A549 (cell line): Measurements from ENCODE around the gene SMTN.

Experiments used
- CEBPB ChIP-seq, 2 experiments: fragments of >200 bp in 1 of 2; sonication (Bioruptor Twin) in 1 of 2; formaldehyde crosslinking in 1 of 2; IDR thresholded peaks; 2 replicates each; pipeline ENCODE4 v1.6.1; 2012 to 2016
- CHD2 ChIP-seq: fragments of 150-350 bp; IDR thresholded peaks from 2 replicates; pipeline ENCODE4 v1.6.1; 2014; ENCODE audit warnings: low read length; ENCODE audit not compliant: partially characterized antibody
- EHMT2 ChIP-seq: fragments of 200-600 bp; sonication (generic); IDR thresholded peaks from 2 replicates; pipeline ENCODE4 v1.6.1; 2016; ENCODE audit warnings: antibody characterized with exemption, low read depth, mild to moderate bottlenecking, moderate library complexity
- EP300 ChIP-seq, 2 experiments: fragments of >200 bp; sonication (Bioruptor Twin); formaldehyde crosslinking; IDR thresholded peaks; 2 replicates in 1 of 2; 3 replicates in 1 of 2; pipeline ENCODE4 v1.6.1; 2016 to 2017
- ESRRA ChIP-seq: fragments of 150-350 bp; IDR thresholded peaks from 2 replicates; pipeline ENCODE4 v1.6.1; 2014; ENCODE audit warnings: mild to moderate bottlenecking, low read length, borderline replicate concordance
- FOSL2 ChIP-seq, 2 experiments: fragments of 450-650 bp in 1 of 2; fragments of >200 bp in 1 of 2; sonication (Bioruptor Twin) in 1 of 2; formaldehyde crosslinking; IDR thresholded peaks; 2 replicates each; pipeline versions ENCODE4 v1.5.0 to v1.6.1; 2016 to 2020; ENCODE audit warnings: mild to moderate bottlenecking in 1 of 2, moderate library complexity in 1 of 2
- MYC ChIP-seq: IDR thresholded peaks from 2 replicates; pipeline ENCODE4 v1.6.1; 2012; ENCODE audit warnings: mild to moderate bottlenecking, inconsistent platforms, low read length, improper control_type of control experiment, borderline replicate concordance
- NFE2L2 ChIP-seq: fragments of 150-350 bp; conservative IDR thresholded peaks from 2 replicates; pipeline ENCODE4 v1.6.1; 2014; ENCODE audit warnings: low read length
- POLR2A ChIP-seq: IDR thresholded peaks from 2 replicates; pipeline ENCODE4 v1.6.1; 2012; ENCODE audit warnings: mild to moderate bottlenecking, low read length
- POLR2AphosphoS2 ChIP-seq: conservative IDR thresholded peaks from 2 replicates; pipeline ENCODE4 v1.6.1; 2012; ENCODE audit warnings: low read length, improper control_type of control experiment, inconsistent platforms
- RAD21 ChIP-seq, 2 experiments: fragments of >200 bp in 1 of 2; sonication (Bioruptor Twin) in 1 of 2; formaldehyde crosslinking in 1 of 2; IDR thresholded peaks in 1 of 2; conservative IDR thresholded peaks in 1 of 2; 2 replicates in 1 of 2; 3 replicates in 1 of 2; pipeline ENCODE4 v1.6.1; 2012 to 2018; ENCODE audit warnings: inconsistent platforms in 1 of 2
- SREBF2 ChIP-seq: fragments of 450-650 bp; IDR thresholded peaks from 2 replicates; pipeline ENCODE4 v1.6.1; 2014; ENCODE audit warnings: mild to moderate bottlenecking, moderate library complexity
- TF ChIP-seq, protein P1 (sequence below): fragments of >200 bp; sonication (Bioruptor Twin); formaldehyde crosslinking; IDR thresholded peaks from 3 replicates; pipeline ENCODE4 v1.5.1; 2016

DNA sequence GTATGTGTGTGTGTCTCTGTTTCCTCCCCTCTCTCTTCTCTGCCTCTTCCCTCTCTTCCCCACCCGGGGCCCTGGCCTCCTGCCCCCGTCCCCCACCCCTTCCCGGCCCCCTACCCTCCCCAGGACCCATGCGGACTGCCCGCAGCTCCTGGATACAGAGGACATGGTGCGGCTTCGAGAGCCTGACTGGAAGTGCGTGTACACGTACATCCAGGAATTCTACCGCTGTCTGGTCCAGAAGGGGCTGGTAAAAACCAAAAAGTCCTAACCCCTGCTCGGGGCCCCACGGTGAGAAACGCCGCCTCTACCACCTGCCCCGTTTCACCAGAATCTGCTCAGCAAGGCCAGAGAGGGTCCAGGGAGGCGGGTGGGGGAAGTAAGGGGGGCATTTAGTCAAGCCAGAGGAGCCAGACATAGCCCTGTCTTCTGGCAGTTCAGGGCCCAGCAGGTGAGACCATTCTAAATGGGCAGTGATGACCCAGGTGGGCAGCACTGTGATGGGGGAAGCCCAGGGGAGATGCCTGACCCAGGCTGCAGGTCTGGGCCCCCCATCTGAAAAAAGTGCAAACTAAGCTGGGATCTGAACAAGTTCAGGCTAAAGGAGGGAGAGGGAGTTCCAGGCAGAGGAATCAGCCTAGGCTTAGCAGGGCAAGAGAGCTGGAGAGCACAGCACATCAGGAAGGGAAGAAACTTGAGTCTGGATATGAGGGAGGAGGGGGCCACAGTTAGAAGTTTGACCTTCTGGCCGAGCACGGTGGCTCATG lies 19.8 kb downstream of the SMTN start:
- TF ChIP-seq, protein P1, sequence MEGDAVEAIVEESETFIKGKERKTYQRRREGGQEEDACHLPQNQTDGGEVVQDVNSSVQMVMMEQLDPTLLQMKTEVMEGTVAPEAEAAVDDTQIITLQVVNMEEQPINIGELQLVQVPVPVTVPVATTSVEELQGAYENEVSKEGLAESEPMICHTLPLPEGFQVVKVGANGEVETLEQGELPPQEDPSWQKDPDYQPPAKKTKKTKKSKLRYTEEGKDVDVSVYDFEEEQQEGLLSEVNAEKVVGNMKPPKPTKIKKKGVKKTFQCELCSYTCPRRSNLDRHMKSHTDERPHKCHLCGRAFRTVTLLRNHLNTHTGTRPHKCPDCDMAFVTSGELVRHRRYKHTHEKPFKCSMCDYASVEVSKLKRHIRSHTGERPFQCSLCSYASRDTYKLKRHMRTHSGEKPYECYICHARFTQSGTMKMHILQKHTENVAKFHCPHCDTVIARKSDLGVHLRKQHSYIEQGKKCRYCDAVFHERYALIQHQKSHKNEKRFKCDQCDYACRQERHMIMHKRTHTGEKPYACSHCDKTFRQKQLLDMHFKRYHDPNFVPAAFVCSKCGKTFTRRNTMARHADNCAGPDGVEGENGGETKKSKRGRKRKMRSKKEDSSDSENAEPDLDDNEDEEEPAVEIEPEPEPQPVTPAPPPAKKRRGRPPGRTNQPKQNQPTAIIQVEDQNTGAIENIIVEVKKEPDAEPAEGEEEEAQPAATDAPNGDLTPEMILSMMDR, result no peak
- no peak for TF ChIP-seq EHMT2
- no peak for TF ChIP-seq POLR2A
- TF ChIP-seq ESRRA, result no peak
- TF ChIP-seq CEBPB (IDR thresholded peaks at IDR 0.05), result no peak
- TF ChIP-seq CHD2, result no peak
- no peak for TF ChIP-seq SREBF2
- no peak for TF ChIP-seq EP300 (IDR thresholded peaks at IDR 0.05)
- TF ChIP-seq RAD21 (conservative IDR thresholded peaks at IDR 0.05 in 1 of 2, IDR thresholded peaks at IDR 0.05 in 1 of 2), result no peak
- TF ChIP-seq MYC, result no peak
- TF ChIP-seq POLR2AphosphoS2, result no peak
- no peak for TF ChIP-seq FOSL2 (IDR thresholded peaks at IDR 0.05)
- no peak for TF ChIP-seq FOSL2 (CRISPR knock-in tag; IDR thresholded peaks at IDR 0.05)
- no peak for TF ChIP-seq NFE2L2
